Measurements from ENCODE around the gene SNRNP35.

Gene SNRNP35

DNA sequence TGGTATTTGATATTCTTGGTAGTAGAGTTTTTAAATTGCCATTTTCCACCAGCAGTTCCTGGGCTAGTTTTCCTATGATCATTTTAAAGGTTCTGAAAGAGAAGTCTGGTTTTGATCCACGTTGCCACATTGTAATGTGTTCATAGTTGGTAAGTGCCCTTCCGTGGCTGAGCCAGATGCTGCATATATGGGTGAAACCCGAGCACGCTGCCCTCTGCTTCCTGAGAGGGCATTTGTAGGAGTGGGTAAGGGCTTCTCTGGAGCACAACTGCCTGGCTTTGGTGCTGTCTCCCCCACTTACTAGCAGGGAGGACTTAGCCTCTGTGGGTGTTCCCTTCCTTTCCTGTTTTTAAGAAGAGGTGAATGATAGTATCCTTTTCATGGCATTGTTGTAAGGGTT lies 7.1 kb downstream of the SNRNP35 start:
- TF ChIP-seq, protein P1, sequence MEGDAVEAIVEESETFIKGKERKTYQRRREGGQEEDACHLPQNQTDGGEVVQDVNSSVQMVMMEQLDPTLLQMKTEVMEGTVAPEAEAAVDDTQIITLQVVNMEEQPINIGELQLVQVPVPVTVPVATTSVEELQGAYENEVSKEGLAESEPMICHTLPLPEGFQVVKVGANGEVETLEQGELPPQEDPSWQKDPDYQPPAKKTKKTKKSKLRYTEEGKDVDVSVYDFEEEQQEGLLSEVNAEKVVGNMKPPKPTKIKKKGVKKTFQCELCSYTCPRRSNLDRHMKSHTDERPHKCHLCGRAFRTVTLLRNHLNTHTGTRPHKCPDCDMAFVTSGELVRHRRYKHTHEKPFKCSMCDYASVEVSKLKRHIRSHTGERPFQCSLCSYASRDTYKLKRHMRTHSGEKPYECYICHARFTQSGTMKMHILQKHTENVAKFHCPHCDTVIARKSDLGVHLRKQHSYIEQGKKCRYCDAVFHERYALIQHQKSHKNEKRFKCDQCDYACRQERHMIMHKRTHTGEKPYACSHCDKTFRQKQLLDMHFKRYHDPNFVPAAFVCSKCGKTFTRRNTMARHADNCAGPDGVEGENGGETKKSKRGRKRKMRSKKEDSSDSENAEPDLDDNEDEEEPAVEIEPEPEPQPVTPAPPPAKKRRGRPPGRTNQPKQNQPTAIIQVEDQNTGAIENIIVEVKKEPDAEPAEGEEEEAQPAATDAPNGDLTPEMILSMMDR (IDR thresholded peaks at IDR 0.05; ENCODE audit: low read depth, low read length, missing control alignments) = no peak
- DNase-seq (ENCODE audit: extremely low read depth, low read depth) = no peak

DNA sequence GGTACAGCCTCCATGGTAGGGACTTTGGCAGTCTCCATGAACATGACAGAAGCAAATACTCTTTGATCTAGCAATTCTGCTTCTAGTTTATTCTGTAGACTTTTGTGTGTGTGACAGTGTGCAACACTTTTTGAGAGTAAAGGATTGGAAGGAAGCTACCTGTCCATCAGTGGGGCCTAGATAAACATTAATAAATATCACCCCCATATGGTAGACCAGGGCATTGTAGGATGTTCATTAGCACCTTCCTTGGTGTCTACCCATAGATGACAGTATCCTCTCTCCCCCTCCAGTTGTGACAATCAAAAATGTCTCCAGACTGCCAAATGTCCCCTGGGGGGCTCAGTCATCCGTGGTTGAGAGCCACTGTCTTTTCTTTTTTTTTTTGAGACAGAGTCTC lies 10.8 kb downstream of the SNRNP35 start:
- TF ChIP-seq, protein P1 (IDR thresholded peaks at IDR 0.05; ENCODE audit: low read depth, low read length, missing control alignments) = no peak
- no peak overlapping the region for H3K4me3 ChIP-seq (replicated peaks; ENCODE audit: low read depth, low read length)
- DNase-seq (ENCODE audit: extremely low read depth, low read depth) = no peak

More for the DNA sequence above, 7.1 kb downstream of the SNRNP35 start:
- H3K4me3 ChIP-seq (replicated peaks; ENCODE audit: low read depth, low read length) = no peak overlapping the region

DNA sequence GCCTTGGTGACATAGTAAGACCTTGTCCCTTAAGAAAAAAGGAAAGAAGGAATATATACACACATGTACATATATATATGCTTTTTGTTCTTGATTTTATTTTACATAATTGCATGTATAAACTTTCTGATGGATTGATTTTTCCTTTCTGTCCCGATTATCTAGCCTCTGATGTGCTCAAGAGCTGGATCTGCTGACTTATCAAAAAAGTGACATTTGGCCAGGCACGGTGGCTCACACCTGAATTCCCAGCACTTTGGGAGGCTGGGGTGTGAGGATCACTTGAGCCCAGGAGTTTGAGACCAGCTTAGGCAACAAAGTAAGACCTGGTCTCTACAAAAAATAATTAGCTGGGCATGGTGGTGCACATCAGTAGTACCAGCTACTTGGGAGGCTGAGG lies 12.0 kb downstream of the SNRNP35 start:
- H3K4me3 ChIP-seq (replicated peaks; ENCODE audit: low read depth, low read length) = no peak overlapping the region
- DNase-seq (ENCODE audit: extremely low read depth, low read depth) = no peak
- TF ChIP-seq, protein P1 (IDR thresholded peaks at IDR 0.05; ENCODE audit: low read depth, low read length, missing control alignments) = no peak

DNA sequence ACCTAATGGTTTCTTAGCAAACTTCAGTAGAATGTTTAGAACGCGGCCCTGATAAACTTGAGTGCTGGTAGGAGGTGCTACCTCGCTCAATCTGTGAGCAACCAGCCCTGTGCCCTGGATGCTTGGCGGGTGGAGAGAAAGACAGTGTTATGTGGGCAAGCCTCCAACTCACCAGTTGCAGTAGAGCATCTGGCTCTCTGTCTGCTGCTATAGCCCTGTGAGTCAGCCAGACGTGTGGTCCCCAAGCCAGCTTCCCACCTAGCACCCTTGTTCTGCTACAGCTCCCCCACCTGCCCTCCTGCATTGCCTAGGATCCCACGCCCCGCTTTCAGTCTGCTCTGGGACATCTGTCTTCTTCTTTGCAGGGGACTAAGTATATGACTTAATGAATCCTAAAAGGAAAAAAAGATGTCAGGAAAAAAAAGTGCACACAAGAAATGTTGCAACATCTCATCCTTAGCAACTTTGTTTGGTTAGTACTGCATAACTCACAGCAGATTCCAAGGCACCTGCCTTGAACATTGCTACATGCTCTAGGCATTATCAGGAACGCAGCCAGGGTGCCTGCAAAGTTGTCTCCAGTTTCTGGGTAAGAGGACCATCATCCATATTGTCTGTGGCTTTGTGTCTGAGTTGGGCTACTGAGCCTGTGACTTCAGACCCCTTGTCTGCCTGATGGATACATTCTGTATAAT lies 13.6 kb downstream of the SNRNP35 start:
- TF ChIP-seq, protein P1 (IDR thresholded peaks at IDR 0.05; ENCODE audit: low read depth, low read length, missing control alignments) = no peak
- peak; percentile 39 for DNase-seq (ENCODE audit: extremely low read depth, low read depth)
- no peak overlapping the region for H3K4me3 ChIP-seq (replicated peaks; ENCODE audit: low read depth, low read length)

DNA sequence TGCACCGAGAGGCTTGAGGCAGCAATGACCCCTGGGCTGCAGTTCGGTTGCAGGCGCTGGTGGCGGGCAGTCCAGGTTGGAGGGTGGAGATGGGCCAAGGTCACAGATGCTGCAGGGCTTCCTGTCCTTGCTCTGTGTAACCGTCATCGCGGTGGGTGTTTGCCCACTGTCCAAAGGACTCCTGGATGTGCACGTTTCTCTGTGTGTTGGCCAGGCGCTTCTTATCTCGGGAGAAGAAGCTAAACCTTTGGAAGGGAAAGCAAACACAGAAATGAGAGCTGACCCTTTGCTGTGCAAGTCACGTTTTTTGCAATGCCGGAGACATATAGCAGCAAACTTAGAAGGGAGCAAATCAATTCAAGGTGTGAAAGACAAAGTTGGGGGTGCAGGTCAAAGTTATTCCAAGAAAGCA lies 14.5 kb downstream of the SNRNP35 start:
- TF ChIP-seq, protein P1 (IDR thresholded peaks at IDR 0.05; ENCODE audit: low read depth, low read length, missing control alignments) = no peak
- DNase-seq (ENCODE audit: extremely low read depth, low read depth) = no peak
- no peak overlapping the region for H3K4me3 ChIP-seq (replicated peaks; ENCODE audit: low read depth, low read length)

DNA sequence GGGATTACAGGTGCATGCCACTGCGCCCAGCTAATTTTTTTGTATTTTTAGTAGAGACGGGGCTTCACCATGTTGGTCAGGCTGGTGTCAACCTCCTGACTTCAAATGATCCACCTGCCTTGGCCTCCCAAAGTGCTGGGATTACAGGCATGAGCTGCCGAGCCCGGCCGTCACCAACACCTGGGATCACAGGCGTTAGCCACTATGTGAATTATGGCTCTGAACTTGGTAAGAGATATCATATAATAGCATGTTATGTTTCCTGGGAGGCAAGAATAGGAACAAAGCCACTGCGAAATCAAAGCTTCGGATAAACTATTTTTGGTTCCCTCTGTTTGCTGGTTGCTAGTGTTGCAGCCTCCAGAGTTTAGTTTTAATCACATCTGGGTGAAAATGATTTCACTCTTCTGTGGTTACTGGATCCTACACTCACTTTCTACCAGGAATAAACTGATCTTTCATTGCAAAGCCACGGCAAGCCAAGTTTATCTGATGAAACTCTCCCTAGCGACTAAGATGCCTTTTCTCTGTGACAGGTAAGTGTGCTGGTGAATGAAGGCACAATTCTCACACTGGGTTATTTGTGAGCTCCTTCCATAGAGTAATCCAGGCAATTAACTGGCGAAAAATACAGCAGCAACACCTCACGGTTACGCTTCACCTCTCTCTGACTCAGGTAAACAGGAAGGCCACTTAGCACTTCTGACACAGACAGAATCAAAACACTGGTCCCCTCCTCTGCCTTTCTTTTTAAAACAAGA lies 16.7 kb downstream of the SNRNP35 start:
- no peak for DNase-seq (ENCODE audit: extremely low read depth, low read depth)
- H3K4me3 ChIP-seq (replicated peaks; ENCODE audit: low read depth, low read length) = no peak overlapping the region
- TF ChIP-seq, protein P1 (IDR thresholded peaks at IDR 0.05; ENCODE audit: low read depth, low read length, missing control alignments) = no peak

Measured in HFF-Myc (cell line).